ENCODE measurements around the gene MEF2C. TPM values are rescaled to one million over a fixed set of nuclear protein-coding genes. Genes with fewer than 3 reads are reported as not detected.

The MEF2C gene
- polyA plus RNA-seq, 1 donor (not counting 4 experiments of a cell fraction or from before 2014, with no cell fraction given), result 0.10 TPM

GRCh38 chr5:88884608-88884877 is 1.6 kb upstream of the MEF2C start:
- TF ChIP-seq EZH2 (IDR thresholded peaks at IDR 0.05; ENCODE audit: low read length) (no peak), CTCF (optimal IDR thresholded peaks at IDR 0.05 in 1 of 3, IDR thresholded peaks at IDR 0.05 in 1 of 3, conservative IDR thresholded peaks at IDR 0.05 in 1 of 3; ENCODE audit: extremely low read depth in 1 of 3, insufficient read depth in 2 of 3, low read length in 3 of 3) (no peak)
- Histone ChIP-seq H3K79me2 (ENCODE audit: control insufficient read depth, insufficient read depth, low read length) (no peaks in the 10 kb centered on the region), H3K4me1 (ENCODE audit: control insufficient read depth, extremely low read depth, insufficient read depth, low read length) (peaks cover 12% of the 10 kb centered on the region), H3K9me1 (ENCODE audit: control insufficient read depth, extremely low read depth, insufficient read depth, low read length) (no peaks in the 10 kb centered on the region), H3K27me3 (ENCODE audit: control insufficient read depth, extremely low read depth, insufficient read depth, low read length) (peaks cover 34% of the 10 kb centered on the region), H3K9me3 (ENCODE audit: control insufficient read depth, low read depth, low read length) (no peaks in the 10 kb centered on the region), H3K27ac (ENCODE audit: control insufficient read depth, insufficient read depth, low read length) (no peak overlapping the region), H3K4me2 (ENCODE audit: control insufficient read depth, extremely low read depth, insufficient read depth, low read depth, low read length) (peak overlapping the region; percentile 97), H4K20me1 (ENCODE audit: control insufficient read depth, extremely low read depth, insufficient read depth, low read length) (no peaks in the 10 kb centered on the region), H2AFZ (ENCODE audit: control insufficient read depth, low read length) (no peak overlapping the region), H3K36me3 (ENCODE audit: control insufficient read depth in 2 of 2, extremely low read depth in 1 of 2, insufficient read depth in 2 of 2, low read length in 2 of 2) (no peaks in the 10 kb centered on the region), H3K4me3 (ENCODE audit: control insufficient read depth in 2 of 3, extremely low read depth in 1 of 3, insufficient read depth in 2 of 3, low read depth in 1 of 3, low read length in 3 of 3) (peak overlapping the region in 2 of 3 experiments; percentile 65 to 67), H3K9ac (ENCODE audit: control insufficient read depth, extremely low read depth, insufficient read depth, low read length) (no peak overlapping the region)
- DNase-seq (ENCODE audit: low read depth, low spot score), result no peak
- dilution Hi-C loops (cut with MboI; ENCODE audit: extremely low pct_ligation_motif_present, low sequenced_read_pairs), result no loop called here
- FAIRE-seq, result no peak

DNA sequence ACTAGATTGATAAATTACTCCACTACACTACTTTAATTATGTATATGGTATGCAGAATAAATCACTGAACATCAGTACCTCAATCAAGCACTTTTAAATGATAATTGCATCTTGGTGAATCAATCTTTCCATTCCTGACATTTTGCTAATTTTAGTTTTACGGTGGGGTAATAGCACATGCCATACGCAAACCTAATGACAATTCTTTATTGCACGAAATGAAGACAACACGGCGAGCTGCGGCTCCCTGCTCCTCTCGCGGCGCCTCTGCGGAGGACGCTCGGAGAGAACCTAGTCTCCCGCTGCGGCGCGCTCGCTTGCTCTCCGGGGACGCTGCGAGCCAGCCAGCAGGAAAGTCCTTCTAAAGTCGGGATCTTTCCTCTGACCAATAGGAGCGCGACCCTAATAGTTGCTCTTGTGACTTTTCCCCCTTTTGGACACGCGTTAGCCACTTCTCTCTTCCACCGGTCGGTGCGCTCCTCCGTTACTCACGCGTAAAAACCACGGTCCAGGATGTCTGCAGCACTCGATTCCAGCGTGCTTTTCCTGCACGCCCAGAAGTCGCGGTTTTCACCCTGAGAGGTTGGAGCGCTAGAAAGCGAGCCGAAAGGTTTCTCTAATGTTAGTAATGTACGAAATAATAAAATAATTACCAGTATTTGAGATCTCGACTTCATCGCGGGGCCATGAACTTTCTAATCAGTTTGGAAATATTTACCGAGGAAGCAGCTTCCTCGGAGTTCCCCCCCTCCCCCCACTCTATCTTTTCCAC is 1.0 kb upstream of the MEF2C start:
- dilution Hi-C loops (cut with MboI; ENCODE audit: extremely low pct_ligation_motif_present, low sequenced_read_pairs), result no loop called here
- Histone ChIP-seq H3K4me2 (ENCODE audit: control insufficient read depth, extremely low read depth, insufficient read depth, low read depth, low read length) (peak overlapping the region; percentile 97), H3K36me3 (ENCODE audit: control insufficient read depth in 2 of 2, extremely low read depth in 1 of 2, insufficient read depth in 2 of 2, low read length in 2 of 2) (no peaks in the 10 kb centered on the region), H3K9ac (ENCODE audit: control insufficient read depth, extremely low read depth, insufficient read depth, low read length) (no peak overlapping the region), H3K27ac (ENCODE audit: control insufficient read depth, insufficient read depth, low read length) (no peak overlapping the region), H3K79me2 (ENCODE audit: control insufficient read depth, insufficient read depth, low read length) (no peaks in the 10 kb centered on the region), H4K20me1 (ENCODE audit: control insufficient read depth, extremely low read depth, insufficient read depth, low read length) (no peaks in the 10 kb centered on the region), H2AFZ (ENCODE audit: control insufficient read depth, low read length) (peak overlapping the region; percentile 84), H3K27me3 (ENCODE audit: control insufficient read depth, extremely low read depth, insufficient read depth, low read length) (peaks cover 29% of the 10 kb centered on the region), H3K9me3 (ENCODE audit: control insufficient read depth, low read depth, low read length) (no peaks in the 10 kb centered on the region), H3K4me3 (ENCODE audit: control insufficient read depth in 2 of 3, extremely low read depth in 1 of 3, insufficient read depth in 2 of 3, low read depth in 1 of 3, low read length in 3 of 3) (peak overlapping the region; percentile 28 to 67 (median 65)), H3K4me1 (ENCODE audit: control insufficient read depth, extremely low read depth, insufficient read depth, low read length) (peaks cover 12% of the 10 kb centered on the region), H3K9me1 (ENCODE audit: control insufficient read depth, extremely low read depth, insufficient read depth, low read length) (no peaks in the 10 kb centered on the region)
- DNase-seq (ENCODE audit: low read depth, low spot score) (no peak), FAIRE-seq (no peak)
- TF ChIP-seq CTCF (optimal IDR thresholded peaks at IDR 0.05 in 1 of 3, IDR thresholded peaks at IDR 0.05 in 1 of 3, conservative IDR thresholded peaks at IDR 0.05 in 1 of 3; ENCODE audit: extremely low read depth in 1 of 3, insufficient read depth in 2 of 3, low read length in 3 of 3) (no peak), EZH2 (IDR thresholded peaks at IDR 0.05; ENCODE audit: low read length) (peak; percentile 30)

Measured in keratinocyte (primary cell).